WTC11 (cell line): ENCODE data around the gene KDM4B.

Source experiments
- NFYB ChIP-seq: sonication (generic); formaldehyde crosslinking; conservative IDR thresholded peaks from 2 replicates; pipeline ENCODE4 v1.8.0; 2022; ENCODE audit warnings: low read depth, missing genetic modification reagents
- ZNF423 ChIP-seq: fragments of 250-450 bp; sonication (Bioruptor Pico); IDR thresholded peaks from 2 replicates; pipeline ENCODE4 v2.1.2; 2022; ENCODE audit warnings: mild to moderate bottlenecking, moderate library complexity
- TF ChIP-seq, protein P1 (sequence below): sonication (generic); formaldehyde crosslinking; IDR thresholded peaks from 2 replicates; pipeline ENCODE4 v1.8.0; 2022; ENCODE audit warnings: mild to moderate bottlenecking, missing genetic modification reagents
- TF ChIP-seq, protein P2 (sequence below): sonication (generic); formaldehyde crosslinking; IDR thresholded peaks from 2 replicates; pipeline ENCODE4 v1.8.0; 2022; ENCODE audit warnings: mild to moderate bottlenecking, missing genetic modification reagents

DNA sequence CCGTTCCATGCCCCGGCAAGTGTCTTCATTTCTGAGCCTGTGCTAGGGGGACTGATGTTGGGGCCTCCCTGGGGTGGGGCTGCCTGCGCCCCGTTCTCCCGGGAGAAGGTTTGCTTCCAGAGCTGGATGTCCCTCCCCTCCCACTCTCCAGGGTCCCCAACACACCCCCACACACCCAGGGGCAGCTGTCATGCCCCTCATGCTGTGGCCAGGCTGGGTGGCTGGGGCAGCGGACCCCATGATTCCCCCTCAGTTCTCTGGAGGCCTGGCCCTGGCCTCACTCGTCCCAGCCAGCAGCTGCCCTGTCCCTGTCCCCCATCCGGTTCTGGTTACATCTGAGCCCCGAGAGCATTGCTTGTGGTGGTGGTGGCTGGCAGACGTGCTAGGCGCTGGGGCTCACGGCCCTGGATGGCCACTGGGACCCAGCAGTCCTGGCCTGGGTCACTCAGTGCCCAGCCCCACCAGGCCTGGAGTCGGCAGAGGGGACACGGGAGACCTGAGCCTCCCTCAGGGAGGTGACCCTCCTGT is 184.8 kb downstream of the KDM4B start:
- TF ChIP-seq ZNF423 (CRISPR knock-in tag) (no peak), NFYB (CRISPR knock-in tag) (no peak)
- TF ChIP-seq, protein P1, sequence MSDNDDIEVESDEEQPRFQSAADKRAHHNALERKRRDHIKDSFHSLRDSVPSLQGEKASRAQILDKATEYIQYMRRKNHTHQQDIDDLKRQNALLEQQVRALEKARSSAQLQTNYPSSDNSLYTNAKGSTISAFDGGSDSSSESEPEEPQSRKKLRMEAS (CRISPR knock-in tag) = no peak
- TF ChIP-seq, protein P2, sequence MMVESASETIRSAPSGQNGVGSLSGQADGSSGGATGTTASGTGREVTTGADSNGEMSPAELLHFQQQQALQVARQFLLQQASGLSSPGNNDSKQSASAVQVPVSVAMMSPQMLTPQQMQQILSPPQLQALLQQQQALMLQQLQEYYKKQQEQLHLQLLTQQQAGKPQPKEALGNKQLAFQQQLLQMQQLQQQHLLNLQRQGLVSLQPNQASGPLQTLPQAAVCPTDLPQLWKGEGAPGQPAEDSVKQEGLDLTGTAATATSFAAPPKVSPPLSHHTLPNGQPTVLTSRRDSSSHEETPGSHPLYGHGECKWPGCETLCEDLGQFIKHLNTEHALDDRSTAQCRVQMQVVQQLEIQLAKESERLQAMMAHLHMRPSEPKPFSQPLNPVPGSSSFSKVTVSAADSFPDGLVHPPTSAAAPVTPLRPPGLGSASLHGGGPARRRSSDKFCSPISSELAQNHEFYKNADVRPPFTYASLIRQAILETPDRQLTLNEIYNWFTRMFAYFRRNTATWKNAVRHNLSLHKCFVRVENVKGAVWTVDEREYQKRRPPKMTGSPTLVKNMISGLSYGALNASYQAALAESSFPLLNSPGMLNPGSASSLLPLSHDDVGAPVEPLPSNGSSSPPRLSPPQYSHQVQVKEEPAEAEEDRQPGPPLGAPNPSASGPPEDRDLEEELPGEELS (CRISPR knock-in tag) = no peak
